Activated CD8-positive, alpha-beta T cell treated with anti-CD3 and anti-CD28 coated beads for 36 hours (primary cell): ENCODE results near the gene CLEC16A. TPM values are rescaled to one million over a fixed set of nuclear protein-coding genes. Genes with fewer than 3 reads are reported as not detected.

ENCODE experiments used
- ATAC-seq: fragments of 200-7000 bp; cut with Tn5 transposase; one replicate; pipeline ENCODE4 v1.10.0; 2021; ENCODE audit warnings: mild to moderate bottlenecking, moderate library complexity
- CTCF ChIA-PET: fragments of 350-600 bp; sonication (Branson Sonifier 250); formaldehyde crosslinking; loops from one replicate; lab custom pipeline; 2021; ENCODE audit warnings: antibody characterized with exemption; lab: Charles Lee
- POLR2A ChIA-PET: fragments of 350-600 bp; sonication (Branson Sonifier 250); formaldehyde crosslinking; loops from one replicate; lab custom pipeline; 2021; ENCODE audit warnings: antibody characterized with exemption; lab: Charles Lee
- DNase-seq: peaks from one replicate; pipeline ENCODE4 v3.0.0-alpha.2; 2020
- H3K27ac Mint-ChIP-seq: one replicate; pipeline ENCODE4 v1.8.0; 2021; ENCODE audit warnings: mild to moderate bottlenecking, mixed read lengths
- H3K27me3 Mint-ChIP-seq: one replicate; pipeline ENCODE4 v1.8.0; 2021; ENCODE audit warnings: mixed read lengths
- H3K36me3 Mint-ChIP-seq: one replicate; pipeline ENCODE4 v1.8.0; 2021; ENCODE audit warnings: low read depth, mixed read lengths
- H3K4me1 Mint-ChIP-seq: one replicate; pipeline ENCODE4 v1.8.0; 2021; ENCODE audit warnings: low read depth, mixed read lengths
- H3K4me3 Mint-ChIP-seq: one replicate; pipeline ENCODE4 v1.8.0; 2021; ENCODE audit warnings: mild to moderate bottlenecking, moderate library complexity, mixed read lengths
- H3K9me3 Mint-ChIP-seq: one replicate; pipeline ENCODE4 v1.8.0; 2021; ENCODE audit warnings: mixed read lengths
- CTCF ChIP-seq: fragments of 200-600 bp; IDR thresholded peaks from one replicate; pipeline ENCODE4 v1.8.0; 2022; ENCODE audit warnings: antibody characterized with exemption, mild to moderate bottlenecking
- intact Hi-C: fragments of 100-400 bp; cut with micrococcal nuclease; formaldehyde crosslinking; loops from one replicate; pipeline ENCODE4 v1.10.0; 2022
- total RNA-seq, 2 experiments: library from RNA; stranded (reverse); gene quantifications; one replicate each; pipeline ENCODE4 v1.2.3, GENCODE V29; 2021

CLEC16A gene
- total RNA-seq, 2 experiments from 2014 or later: 20.4 to 21.7 TPM

- ChIA-PET POLR2A (no interaction called here), CTCF (no interaction called here)
- peaks cover 2% of the 10 kb centered on the region for H3K27me3 Mint-ChIP-seq
- H3K27ac Mint-ChIP-seq: no peak overlapping the region
- no peak for ATAC-seq
- no peaks in the 10 kb centered on the region for H3K4me1 Mint-ChIP-seq
- no peak for TF ChIP-seq CTCF
- intact Hi-C loops: no loop called here
- no peak overlapping the region for H3K4me3 Mint-ChIP-seq
- no peaks in the 10 kb centered on the region for H3K9me3 Mint-ChIP-seq
- H3K36me3 Mint-ChIP-seq: no peaks in the 10 kb centered on the region
- no peak for DNase-seq
Observed at GRCh38 chr16:10897134-10897533, 47.2 kb upstream of the CLEC16A start.

- Mint-ChIP-seq H3K36me3 (peaks cover 2% of the 10 kb centered on the region), H3K27ac (no peak overlapping the region), H3K4me3 (no peak overlapping the region), H3K4me1 (no peaks in the 10 kb centered on the region), H3K27me3 (no peaks in the 10 kb centered on the region), H3K9me3 (peaks cover 8% of the 10 kb centered on the region)
- CTCF ChIA-PET: interaction anchor here (1.0 to 1.9 kb wide), 2 partner anchors 12 to 15 kb away, joined by 3 to 8 read pairs; no protein-coding TSS in a partner anchor
- ATAC-seq (no peak), DNase-seq (no peak)
- POLR2A ChIA-PET: interaction anchor here (0.9 kb wide), 1 partner anchor 26 kb away, joined by 3 read pairs; the partner anchor contains the start of gene CIITA
- no peak for TF ChIP-seq CTCF
- intact Hi-C loops: no loop called here
Observed at GRCh38 chr16:10902999-10903398, 41.4 kb upstream of the CLEC16A start.

- POLR2A ChIA-PET: no interaction called here
Observed at GRCh38 chr16:10906482-10906881, 37.9 kb upstream of the CLEC16A start.

GRCh38 chr16:10906914-10907756, 37.2 kb upstream of the CLEC16A start:
- ATAC-seq: no peak
- POLR2A ChIA-PET: no interaction called here
- H3K4me1 Mint-ChIP-seq: no peaks in the 10 kb centered on the region
- H3K27ac Mint-ChIP-seq: no peak overlapping the region
- TF ChIP-seq CTCF: no peak
- H3K27me3 Mint-ChIP-seq: no peaks in the 10 kb centered on the region
- intact Hi-C loops: no loop called here
- no peak overlapping the region for H3K4me3 Mint-ChIP-seq
- H3K36me3 Mint-ChIP-seq: peaks cover 2% of the 10 kb centered on the region
- CTCF ChIA-PET: interaction anchor here (1.3 kb wide), 1 partner anchor 12 kb away, joined by 5 read pairs; no protein-coding TSS in a partner anchor
- H3K9me3 Mint-ChIP-seq: peaks cover 8% of the 10 kb centered on the region
- DNase-seq: no peak

More at GRCh38 chr16:10906482-10906881, 37.9 kb upstream of the CLEC16A start:
- CTCF ChIA-PET: no interaction called here
- Mint-ChIP-seq H3K9me3 (peaks cover 8% of the 10 kb centered on the region), H3K36me3 (peaks cover 2% of the 10 kb centered on the region), H3K27ac (no peak overlapping the region), H3K27me3 (no peaks in the 10 kb centered on the region), H3K4me3 (no peak overlapping the region), H3K4me1 (no peaks in the 10 kb centered on the region)
- DNase-seq: no peak
- intact Hi-C loops: no loop called here
- no peak for TF ChIP-seq CTCF
- ATAC-seq: no peak

- peaks cover 7% of the 10 kb centered on the region for H3K9me3 Mint-ChIP-seq
- no peaks in the 10 kb centered on the region for H3K4me1 Mint-ChIP-seq
- ATAC-seq: no peak
- H3K4me3 Mint-ChIP-seq: no peak overlapping the region
- no peaks in the 10 kb centered on the region for H3K27me3 Mint-ChIP-seq
- ChIA-PET CTCF (interaction anchor here (1.3 kb wide), 1 partner anchor 12 kb away, joined by 5 read pairs; no protein-coding TSS in a partner anchor), POLR2A (no interaction called here)
- peaks cover 2% of the 10 kb centered on the region for H3K36me3 Mint-ChIP-seq
- no peak for TF ChIP-seq CTCF
- DNase-seq: no peak
- intact Hi-C loops: no loop called here
- no peak overlapping the region for H3K27ac Mint-ChIP-seq
Observed at GRCh38 chr16:10907757-10908045, 36.7 kb upstream of the CLEC16A start.
